Stromal cell of bone marrow (primary cell): Measurements from ENCODE around the gene ALMS1.
"Not testable (repeated sequence)": the region's sequence is repeated elsewhere in the genome, so short reads cannot be mapped to it uniquely, and the experiment has no call there.

Source experiments
- DNase-seq: peaks from one replicate; pipeline ENCODE4 v3.0.0-alpha.2; 2012; ENCODE audit warnings: low read depth

Gene ALMS1

GRCh38 chr2:73385504-73386341, at the start of gene ALMS1:
ALMS1 (plus strand) TSS chr2:73385836; CDS start chr2:73385869, 33 bp downstream.
- peak; percentile 78 for DNase-seq

GRCh38 chr2:73337828-73338227, 47.8 kb upstream of the ALMS1 start:
- no peak for DNase-seq

GRCh38 chr2:73339201-73339600, 46.4 kb upstream of the ALMS1 start:
- no peak for DNase-seq

- no peak for DNase-seq
These were observed 44.6 kb upstream of the ALMS1 start for GRCh38 chr2:73341039-73341438.

- DNase-seq, result no peak
These were observed 41.6 kb upstream of the ALMS1 start for GRCh38 chr2:73343992-73344391.

- not testable (repeated sequence) for DNase-seq
These were observed 40.9 kb upstream of the ALMS1 start for GRCh38 chr2:73344747-73345146.

- no peak for DNase-seq
These were observed 35.5 kb upstream of the ALMS1 start for GRCh38 chr2:73350035-73350691.

- DNase-seq, result no peak
These were observed 29.5 kb upstream of the ALMS1 start for GRCh38 chr2:73356097-73356496.

- no peak for DNase-seq
These were observed 25.5 kb upstream of the ALMS1 start for GRCh38 chr2:73359915-73360697.

- DNase-seq, result no peak
These were observed 19.6 kb upstream of the ALMS1 start for GRCh38 chr2:73366060-73366459.

GRCh38 chr2:73368781-73369180, 16.9 kb upstream of the ALMS1 start:
- DNase-seq, result no peak

GRCh38 chr2:73370348-73370747, 15.3 kb upstream of the ALMS1 start:
- DNase-seq, result no peak

- DNase-seq, result no peak
These were observed 12.3 kb upstream of the ALMS1 start for GRCh38 chr2:73373344-73373743.

- DNase-seq, result no peak
These were observed 11.4 kb upstream of the ALMS1 start for GRCh38 chr2:73374269-73374668.

GRCh38 chr2:73376681-73377080, 9.0 kb upstream of the ALMS1 start:
- DNase-seq, result no peak

- no peak for DNase-seq
These were observed 2.6 kb upstream of the ALMS1 start for GRCh38 chr2:73383036-73383435.

GRCh38 chr2:73385123-73385503, 523 bp upstream of the ALMS1 start:
- DNase-seq, result no peak

GRCh38 chr2:73386342-73386868, 769 bp downstream of the ALMS1 start:
- no peak for DNase-seq

- no peak for DNase-seq
These were observed 1.4 kb downstream of the ALMS1 start for GRCh38 chr2:73386894-73387636.

- no peak for DNase-seq
These were observed 16.9 kb downstream of the ALMS1 start for GRCh38 chr2:73402386-73403103.

- no peak for DNase-seq
These were observed 17.6 kb downstream of the ALMS1 start for GRCh38 chr2:73403237-73403636.
